HG03469 (cell line): Measurements from ENCODE around the gene SKI.
"Not testable (repeated sequence)": the region's sequence is repeated elsewhere in the genome, so short reads cannot be mapped to it uniquely, and the experiment has no call there.

Experiments used
- ATAC-seq: cut with Tn5 transposase; IDR thresholded peaks from one replicate; pipeline ENCODE4 v1.9.1; 2021; ENCODE audit warnings: mild to moderate bottlenecking, moderate library complexity, moderate number of reproducible peaks; ENCODE audit not compliant: unreplicated experiment

Gene SKI

DNA sequence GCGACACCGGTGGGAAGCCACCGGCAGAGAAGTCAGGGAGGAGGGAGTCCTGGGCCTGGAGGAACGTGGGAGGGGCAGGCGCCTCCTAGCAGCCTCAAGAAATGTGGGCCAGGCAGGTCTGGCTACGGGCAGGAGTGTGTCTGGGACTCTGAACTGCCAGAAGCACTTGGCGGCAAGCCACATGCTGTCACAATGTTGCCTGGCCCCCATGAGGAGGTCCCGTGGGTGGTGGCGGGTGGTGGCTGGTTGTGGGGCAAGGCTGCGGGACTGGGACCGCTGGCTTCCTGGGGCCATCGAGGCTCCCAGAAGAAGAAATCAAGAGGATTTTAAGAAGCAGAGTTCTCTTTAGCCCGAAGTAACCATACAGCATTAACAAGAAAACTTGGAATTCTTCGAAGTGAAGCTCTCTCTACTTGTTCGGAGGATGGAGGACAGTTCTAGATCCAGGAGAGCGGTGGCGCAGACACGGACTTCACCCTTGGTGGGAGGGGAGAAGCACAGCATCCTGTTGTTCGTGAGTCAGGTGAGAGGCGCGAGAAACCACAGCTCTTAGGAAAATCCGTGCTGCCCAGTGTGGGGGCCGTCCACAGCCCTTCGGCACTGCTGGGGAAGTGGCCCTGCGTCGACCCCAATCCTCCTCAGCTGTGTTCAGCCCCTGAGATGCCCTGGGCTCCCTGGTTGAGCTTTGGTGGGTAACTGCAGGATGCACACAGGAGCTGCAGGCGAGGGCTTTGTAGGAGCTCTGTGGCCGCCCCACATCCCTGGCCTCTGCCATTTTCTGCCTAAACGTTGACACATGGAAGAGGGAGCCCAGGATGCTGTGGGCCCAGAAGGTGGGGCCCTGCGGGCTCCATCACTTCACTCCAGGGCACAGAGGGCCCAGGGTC lies 12.4 kb downstream of the SKI start:
- ATAC-seq: no peak

DNA sequence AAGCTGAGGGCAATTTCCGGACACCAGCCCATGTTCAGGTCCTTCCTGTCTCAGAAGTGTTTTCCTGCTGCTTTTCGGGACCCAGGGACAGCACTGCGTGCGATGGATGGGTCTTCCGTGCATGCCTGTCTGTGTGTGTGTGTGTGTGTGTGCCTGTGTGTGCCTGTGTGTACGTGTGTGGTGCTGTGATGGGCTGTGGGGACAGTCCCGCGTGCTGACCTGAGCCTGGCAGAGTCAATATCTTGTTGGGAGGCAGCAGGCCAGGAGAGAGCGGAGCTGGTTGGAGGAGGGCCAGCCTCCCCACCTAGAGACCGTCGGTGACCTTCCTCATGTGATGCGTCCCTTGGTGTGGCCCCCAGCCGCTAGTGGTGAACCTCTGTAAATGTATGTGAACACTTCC lies 13.7 kb downstream of the SKI start:
- no peak for ATAC-seq

DNA sequence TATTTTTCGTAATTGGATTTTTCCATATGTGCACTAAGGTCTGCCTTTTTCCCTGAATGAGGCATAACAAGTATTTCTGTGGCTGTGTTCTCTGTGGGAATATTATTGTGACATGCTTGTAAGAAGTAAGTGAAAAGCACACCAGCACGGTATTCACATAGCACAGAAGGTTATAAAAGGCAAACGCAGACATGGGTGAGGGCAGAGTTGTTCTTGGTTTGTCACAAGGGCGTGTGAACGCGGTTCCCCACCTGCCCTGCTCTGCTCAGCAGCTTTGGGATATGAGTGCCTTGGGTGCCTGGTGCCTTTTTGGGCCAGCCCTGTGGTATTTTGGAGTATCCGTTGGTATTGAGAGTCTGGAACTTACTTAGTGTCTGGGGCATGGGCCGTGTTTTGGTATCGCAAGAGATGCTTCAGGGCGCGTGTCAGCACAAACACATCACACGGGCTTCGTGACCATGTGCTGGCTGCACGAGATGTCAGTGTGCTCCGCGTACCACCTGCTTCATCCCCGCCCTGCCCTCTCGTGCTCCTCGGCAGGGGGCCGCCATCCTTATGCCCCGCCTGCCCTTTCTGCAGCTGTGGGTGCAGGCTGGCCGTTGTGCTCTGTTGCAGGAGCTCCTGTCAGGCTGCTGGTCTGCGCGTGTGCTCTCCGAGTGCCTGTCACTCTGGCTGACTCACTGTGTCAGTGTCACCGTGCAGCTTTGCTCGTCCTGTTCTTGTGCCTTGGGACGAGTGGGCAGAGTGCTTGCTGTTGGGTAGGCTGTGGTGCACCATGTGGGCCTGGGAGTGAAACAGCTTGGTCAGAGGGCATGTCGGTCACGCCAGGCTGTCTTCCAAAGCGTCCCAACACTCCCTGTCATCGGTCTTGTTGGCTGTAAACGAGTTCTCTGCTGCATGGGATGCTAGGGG lies 15.0 kb downstream of the SKI start:
- ATAC-seq: no peak

DNA sequence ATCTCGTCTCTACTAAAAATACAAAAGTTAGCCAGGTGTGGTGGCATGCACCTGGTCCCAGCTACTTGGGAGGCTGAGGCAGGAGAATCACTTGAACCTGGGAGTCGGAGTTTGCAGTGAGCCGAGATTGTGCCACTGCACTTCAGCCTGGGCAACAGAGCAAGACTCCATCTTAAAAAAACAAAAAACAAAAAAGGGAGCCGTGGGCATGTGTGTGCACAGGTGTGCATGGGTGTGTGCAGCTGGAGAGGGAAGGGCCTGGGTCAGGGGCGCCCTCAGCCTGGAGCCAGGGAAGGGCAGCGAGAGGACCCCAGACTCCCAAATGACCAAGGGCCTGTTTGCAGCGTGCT lies 18.9 kb downstream of the SKI start:
- ATAC-seq: not testable (repeated sequence)

DNA sequence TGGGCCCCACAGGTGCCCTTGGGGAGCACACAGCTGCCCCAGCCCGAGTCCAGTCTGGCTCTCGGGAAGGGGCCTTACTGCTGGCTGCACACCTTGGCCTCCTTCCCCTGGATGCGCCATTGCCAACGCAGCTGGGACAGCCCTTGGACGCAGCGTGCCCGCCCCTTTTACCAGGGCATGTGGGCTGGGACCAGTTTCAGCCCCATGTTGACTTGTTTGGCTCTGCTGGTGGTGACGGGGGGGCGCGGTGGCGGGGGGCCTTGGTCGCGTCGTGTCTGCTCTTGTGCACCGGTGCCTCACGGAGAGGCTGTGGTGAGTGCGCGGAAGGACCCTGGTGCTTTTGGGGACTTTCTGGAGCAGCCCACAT lies 19.6 kb downstream of the SKI start:
- no peak for ATAC-seq

DNA sequence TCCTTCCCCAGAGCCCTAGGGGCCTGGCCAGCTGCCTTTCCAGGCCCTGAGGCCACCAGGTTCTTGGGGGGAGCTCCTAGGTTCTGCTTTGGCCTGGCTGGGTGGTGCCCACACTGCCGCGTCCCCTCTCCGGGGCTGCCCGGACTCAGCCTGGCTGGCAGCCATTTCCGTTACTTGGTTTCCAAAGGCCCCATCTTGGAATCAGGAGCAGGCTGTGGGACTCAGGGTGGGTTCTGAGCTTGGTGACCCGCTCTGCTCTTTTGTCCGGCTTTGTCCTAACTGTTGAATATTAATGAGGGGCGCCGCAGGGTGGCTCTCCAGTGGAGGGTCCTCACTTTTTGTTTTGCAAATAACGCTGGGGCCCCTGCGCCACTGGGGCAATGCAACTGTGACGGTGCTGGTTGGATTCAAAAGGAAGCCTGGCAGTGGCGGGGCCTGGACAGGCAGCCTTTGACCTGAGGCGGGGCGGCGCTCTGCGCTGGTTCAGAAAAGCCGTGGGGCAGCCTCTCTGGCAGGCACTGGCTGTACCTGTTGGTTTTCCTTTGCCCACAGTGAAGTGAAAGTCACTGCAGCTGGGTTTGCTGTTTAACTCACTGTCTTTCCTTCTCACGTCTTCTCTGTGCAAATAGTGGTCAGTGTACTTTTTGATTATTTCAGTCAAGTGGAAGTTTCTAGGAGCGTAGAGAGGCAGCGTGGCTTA lies 20.2 kb downstream of the SKI start:
- ATAC-seq: no peak

DNA sequence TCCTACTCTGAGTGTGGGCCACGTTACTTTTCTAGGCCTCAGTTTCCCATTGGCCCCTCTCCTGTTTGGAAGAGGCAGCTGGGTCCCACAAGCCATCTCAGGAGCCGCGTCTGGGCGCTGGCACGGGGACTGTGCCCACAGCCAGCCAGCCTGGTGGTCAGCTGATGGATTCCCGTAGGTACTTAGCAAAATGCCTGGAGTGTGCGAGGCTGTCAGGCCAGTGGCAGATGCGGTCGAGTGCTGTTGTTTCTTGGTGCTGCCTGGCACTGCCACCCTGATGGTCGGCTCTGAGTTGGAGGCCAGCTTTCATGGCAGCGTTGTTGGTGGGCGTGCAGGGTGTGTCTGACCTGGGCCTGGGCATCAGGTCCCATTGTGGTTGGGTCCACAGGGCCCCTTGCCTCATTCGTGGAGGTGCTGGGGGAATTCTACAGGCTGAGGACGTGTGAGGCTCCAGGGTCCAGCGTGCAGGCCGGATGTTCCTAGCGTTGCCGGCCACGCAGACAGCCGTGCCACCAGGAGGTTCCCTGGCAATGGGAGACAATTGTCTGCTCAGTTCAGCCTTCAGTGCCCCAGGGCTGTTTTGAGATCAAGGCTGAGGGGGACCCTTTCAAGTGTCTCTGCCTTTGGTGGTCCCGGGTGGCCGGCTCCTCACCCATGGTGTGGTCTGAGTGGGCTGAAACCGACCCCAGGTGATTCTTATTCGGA lies 20.9 kb downstream of the SKI start:
- no peak for ATAC-seq

DNA sequence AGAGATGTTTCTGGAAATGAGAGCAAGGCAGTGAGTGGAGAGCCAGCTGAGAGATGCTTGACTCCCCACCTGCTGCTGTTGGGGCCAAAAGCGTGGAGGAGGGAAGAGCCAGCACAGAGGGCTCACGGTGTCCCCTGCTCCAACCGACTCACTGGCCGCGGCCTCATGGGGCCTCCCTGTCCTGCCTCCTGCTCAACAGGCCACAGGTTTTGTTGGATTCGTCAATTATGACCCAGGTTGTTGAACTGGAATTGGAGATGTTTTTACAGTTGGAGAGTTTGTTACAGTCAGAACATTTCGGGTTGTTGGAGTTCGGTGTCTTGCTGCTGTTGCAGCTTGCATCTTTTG lies 21.4 kb downstream of the SKI start:
- ATAC-seq: no peak

DNA sequence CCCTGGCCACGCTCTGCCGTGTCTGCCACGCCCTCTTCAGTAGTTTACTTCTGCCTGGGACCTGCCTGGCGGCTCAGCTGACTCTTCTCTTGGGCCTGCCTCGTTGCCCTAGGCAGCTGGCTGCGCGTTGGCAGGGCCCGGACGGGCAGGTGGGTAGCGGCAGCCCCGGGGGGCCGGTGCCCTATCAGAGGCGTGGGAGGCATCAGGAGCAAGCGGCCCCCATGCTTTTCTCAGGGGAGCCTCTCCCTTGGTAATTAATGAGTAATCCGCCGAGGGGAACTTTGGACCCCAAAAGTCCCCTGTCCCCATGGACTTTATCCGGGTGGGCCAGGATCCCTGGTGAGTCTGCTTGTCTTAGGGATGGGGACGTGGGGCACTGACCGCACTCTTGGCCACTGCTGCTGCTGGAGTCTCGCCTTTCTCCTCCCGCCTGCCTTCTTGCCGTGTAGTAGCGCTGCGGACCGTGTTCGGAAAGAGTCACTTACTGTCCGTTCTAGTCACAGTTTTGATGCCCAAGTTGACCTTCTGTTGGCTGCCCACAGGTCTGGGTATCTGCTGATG lies 22.7 kb downstream of the SKI start:
- no peak for ATAC-seq

DNA sequence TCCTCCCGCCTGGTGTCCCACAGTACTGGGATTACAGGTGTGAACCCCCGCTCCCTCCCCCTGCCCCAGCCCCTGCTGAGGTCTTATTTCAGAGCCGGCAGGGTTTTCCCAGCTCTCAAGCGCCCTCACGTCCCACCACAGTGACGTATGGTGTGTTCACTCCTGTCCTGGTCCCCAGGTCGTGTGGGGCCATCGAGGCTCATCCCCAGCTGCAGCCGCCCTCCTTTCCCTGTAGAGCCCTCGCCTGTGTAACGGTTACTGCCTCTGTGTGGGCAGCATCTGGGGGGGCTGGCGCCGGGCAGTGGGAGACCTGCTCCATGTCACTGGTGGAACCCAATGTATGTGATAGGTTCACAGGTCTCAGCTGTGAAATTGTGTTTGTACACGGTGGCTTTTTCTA lies 23.2 kb downstream of the SKI start:
- no peak for ATAC-seq

DNA sequence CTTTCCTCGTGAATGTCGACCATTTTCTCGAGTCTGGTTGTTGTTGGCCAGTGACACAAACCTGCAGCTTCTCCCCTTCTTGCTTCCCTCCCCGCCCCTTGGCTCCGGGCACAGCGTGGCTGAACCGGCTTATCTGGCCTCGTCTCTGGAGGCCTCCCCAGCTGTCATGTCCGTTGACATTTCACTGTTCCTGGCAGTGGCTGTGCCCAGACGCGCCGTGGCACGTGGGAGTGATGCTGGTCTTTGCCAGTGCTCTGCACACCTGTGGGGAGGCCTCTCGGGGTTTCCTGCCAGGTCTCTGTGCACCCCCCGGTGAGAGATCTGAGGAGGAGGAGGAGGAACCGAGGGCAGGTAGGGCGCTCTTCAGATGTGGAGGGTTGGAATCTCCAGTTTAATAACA lies 23.7 kb downstream of the SKI start:
- no peak for ATAC-seq

DNA sequence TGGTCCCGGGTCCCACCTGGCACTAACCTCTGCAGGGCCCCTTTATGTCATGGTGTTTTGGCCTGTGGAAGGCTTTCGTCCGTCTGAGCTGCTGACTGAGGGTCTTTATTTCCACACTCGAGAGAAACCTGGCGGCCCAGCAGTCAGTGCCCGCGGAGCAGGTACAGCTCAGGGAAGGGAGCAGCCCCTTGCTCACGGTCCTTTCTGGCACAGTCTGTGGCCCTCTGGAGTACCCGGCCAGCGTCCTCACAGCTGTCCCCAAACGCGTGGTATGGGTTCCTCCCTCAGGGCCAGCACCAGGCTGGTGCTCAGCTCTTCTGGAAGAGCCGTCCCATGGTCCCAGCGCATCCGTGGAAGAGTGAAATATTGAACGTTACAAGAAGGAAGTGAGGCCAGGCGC lies 24.3 kb downstream of the SKI start:
- ATAC-seq: no peak

DNA sequence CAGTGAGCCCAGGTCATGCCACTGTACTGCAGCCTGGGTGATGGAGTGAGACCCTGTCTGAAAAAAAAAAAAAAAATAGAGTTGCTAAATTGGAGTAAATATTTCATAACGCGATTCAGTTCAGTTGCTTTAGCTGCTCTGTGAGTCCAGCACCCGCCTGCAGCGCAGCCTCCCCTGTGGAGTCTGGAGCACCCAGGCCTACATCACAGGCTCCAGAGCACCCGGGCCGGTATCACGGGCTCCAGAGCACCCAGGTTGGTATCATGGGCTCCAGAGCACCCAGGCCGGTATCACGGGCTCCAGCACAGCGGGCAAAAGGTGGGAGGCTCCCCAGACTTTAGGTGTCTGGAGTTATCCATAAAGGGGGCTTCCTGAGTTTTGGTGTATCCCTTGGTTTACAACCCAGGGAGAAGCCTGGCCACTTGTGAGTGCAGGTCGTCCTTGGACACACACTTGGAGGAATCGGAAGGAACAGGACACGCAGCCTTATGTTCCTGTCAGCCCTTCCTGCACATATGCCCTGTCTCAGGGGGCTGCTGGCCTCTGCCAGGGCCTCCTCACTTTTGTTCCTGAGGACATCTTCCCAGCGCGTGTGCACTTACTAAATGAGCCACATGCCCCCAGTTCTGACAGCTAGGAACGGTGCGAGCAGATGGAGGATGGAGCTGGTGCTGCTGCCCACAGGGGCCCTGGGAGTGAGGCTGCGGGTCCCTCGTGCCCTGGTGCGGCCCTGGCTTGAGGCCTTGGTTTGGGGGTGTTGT lies 25.1 kb downstream of the SKI start:
- ATAC-seq: no peak

DNA sequence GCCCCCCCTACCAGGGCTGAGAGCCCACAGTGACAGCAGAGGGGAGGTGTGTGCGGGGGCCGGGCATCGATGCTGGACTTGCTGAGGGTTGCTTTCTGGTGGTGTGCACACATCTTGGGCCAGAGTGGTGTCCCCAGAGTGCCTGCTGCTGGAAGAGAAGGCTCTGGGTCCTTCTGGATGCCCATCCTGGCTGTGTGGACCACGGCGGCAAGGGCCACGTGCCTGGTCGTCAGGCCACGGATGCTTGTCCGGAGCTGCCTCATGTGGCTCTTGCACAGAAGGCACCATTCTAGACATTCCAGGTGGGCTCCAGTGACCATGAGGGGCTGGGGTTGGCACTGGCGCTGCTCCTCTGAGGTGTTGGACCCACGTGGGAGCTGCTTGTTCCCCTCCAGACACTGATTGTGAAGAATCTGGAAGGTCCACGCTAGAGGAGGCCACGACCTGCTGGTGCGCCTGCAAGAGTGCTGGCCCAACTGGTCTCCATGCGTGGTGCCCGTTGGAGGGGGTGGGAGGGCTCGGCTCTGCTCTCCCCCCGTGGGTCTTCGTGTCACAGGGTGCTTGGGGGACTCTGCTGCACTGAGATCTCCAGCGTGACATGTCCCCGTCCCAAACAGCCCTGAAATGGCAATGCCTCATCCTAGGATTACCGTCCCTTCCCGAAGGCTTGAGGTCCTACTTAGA lies 25.8 kb downstream of the SKI start:
- ATAC-seq: no peak

DNA sequence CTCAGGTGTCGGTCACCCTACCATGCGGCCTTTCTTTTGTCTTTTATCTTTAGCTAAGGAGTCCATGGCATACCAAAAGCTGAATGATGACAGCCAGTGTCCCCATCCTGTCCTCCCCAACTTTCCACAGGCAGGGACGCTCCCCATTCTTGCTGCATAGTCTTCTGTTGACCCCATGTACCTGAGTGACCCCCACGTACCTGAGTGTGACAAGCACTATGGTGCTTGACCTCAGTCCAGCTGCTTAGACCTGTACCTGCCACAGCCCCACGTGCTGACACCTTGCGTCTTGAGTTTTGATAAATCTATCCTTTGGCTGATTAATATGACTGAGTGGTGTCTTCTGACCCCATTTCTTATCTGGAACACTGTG lies 26.9 kb downstream of the SKI start:
- no peak for ATAC-seq

DNA sequence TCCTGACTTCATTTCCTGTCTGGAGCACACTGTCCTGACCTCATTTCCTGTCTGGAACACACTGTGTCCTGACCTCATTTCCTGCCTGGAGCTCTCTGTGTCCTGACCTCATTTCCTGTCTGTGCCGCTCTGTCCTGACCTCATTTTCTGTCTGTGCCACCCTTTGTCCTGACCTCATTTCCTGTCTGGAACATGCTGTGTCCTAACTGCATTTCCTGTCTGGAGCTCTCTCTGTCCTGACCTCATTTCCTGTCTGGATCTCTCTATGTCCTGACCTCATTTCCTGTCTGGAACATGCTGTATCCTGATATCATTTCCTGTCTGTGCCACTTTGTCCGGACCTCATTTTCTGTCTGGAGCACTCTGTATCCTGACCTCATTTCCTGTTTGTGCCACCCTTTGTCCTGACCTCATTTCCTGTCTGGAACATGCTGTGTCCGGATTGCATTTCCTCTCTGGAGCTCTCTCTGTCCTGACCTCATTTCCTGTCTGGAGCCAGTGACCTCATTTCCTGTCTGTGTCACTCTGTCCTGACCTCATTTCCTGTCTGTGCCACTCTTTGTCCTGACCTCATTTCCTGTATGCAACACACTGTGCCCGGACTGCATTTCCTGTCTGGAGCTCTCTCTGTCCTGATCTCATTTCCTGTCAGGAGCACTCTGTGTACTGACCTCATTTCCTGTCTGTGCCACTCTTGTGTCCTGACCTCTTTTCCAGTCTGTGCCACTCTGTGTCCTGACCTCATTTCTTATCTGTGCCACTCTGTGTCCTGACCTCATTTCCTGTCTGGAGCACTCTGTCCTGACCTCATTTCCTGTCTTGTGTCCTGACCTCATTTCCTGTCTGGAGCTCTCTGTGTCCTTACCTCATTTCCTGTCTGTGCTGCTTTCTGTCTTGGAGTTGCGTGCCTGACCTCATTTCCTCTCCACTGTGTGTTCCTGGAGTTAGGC lies 27.6 kb downstream of the SKI start:
- ATAC-seq: no peak

DNA sequence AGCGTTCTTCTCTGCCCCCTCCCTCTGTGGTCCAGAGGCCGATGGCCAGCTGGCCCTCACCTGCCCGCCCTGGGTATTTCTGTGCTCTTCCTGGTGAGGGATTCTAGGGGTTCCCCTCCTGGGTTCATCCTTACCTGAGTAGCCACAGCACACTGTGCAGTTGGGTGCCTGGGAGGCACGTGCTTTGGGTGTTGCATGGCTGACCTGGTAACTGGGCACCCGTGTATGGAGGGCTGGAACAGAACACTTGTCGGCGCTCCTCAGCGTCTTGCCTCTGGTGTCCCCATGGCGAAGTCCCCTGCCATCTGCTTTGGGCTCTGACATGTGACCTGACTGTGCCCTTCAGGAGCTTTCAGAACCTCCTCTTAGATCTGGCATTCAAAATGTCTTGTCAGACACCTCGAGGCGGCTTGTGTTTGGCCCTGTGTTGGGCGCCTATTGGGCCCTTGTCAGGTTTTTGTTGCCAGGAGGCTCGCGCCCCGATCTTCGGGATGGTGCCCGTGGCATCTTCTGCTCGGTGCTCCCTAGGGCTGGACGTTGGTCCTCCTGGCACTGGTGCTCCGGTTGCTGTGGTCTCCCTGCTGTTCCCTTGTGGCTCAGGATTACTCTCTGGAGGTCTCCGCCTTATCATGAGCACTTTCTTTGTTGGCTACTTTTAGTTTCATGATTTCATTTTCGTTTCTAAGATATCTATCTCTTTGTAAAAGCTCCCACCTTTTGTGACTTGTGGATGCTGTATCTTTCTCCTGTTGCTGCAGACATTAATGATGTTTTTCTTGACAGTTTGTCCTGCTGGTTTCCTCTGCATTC lies 28.5 kb downstream of the SKI start:
- ATAC-seq: no peak

DNA sequence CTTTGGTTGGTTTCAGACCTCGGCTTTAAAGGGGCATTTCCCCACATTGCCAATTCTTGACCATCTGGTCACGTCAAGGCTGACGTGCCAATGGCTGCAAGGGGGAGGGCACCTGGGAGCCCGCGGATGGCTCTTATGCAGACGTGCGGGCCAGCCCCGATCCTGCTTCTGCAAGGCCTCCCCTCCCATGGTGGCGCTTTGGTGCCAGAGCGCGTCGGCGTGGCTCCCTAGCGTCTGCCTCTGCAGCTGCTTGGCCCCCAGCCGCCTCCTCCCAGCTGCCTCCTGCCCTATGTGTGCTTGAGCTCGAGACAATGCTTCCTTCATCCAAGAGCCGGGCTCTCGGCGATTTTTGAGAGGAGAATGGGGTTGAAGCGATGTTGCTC lies 29.1 kb downstream of the SKI start:
- ATAC-seq: no peak
